GM12878 (cell line): ENCODE measurements around the gene SCCPDH.

Source experiments
- POLR2A ChIP-seq: IDR thresholded peaks from 2 replicates; pipeline ENCODE4 v1.6.1; 2011; ENCODE audit warnings: low read depth, mild to moderate bottlenecking, low read length
- RAD21 ChIP-seq: IDR thresholded peaks from 2 replicates; pipeline ENCODE4 v1.6.1; 2011; ENCODE audit warnings: mild to moderate bottlenecking, low read depth, low read length, moderate library complexity; ENCODE audit not compliant: insufficient read depth
- TBL1XR1 ChIP-seq: IDR thresholded peaks from 2 replicates; pipeline ENCODE4 v1.6.1; 2012; ENCODE audit warnings: low read depth, low read length, improper control_type of control experiment
- ZNF274 ChIP-seq: IDR thresholded peaks from one replicate; pipeline ENCODE4 v1.8.0; 2011; ENCODE audit not compliant: insufficient read length, insufficient read depth

DNA sequence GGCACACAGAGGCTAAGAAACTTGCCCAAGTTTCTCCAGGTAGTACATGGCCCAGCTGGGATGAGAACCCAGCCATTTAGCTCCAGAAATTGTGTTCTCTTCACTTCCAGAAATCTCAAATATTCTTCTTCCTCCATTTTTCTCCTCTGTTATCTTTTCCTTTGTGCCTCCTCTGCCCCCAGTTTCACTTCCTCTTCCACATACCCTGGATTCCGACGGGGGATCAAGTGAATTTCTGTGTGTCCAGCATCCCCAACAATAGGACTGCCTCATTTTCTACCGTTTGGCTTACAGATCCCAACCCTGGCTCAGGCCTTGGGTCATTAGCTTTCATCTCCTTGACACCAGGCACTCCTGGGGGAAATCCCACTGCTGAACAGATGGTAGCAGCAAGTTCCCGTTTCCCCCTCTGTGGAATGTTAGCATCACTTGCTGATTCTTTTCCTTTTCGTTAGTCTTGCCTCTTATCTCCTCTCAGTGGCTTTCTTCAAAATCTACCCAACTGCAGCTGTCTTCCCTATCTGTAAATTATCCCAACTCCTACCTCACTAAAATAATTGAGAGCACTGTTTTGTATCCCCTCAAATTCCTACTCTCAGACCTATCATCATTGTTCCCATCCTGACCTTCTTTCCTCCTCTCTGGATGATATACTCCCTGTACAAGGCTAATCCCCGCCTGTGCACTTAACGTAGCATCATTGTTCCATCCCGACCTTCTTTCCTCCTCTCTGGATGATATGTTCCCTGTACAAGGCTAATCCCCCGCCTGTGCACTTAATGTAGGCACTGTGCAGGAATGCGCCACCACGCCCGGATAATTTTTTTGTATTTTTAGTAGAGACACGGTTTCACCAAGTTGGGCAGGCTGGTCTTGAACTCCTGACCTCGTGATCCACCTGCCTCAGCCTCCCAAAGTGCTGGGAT lies 36.5 kb downstream of the SCCPDH start:
- TF ChIP-seq RAD21 = no peak
- TF ChIP-seq POLR2A = no peak
- TF ChIP-seq TBL1XR1 = no peak
- no peak for TF ChIP-seq ZNF274
